ENCODE results near the gene ARL15.

GRCh38 chr5:54272746-54273145 lies 37.6 kb downstream of the ARL15 start:
- TF ChIP-seq CTCF (IDR thresholded peaks at IDR 0.05; ENCODE audit: low read depth, low read length) (no peak), EZH2phosphoT487 (IDR thresholded peaks at IDR 0.05; ENCODE audit: low read depth) (no peak)

Measured in OCI-LY3 (cell line).